H9 (cell line): ENCODE data around the gene OLIG2. TPM values are rescaled to one million over a fixed set of nuclear protein-coding genes. Genes with fewer than 3 reads are reported as not detected.

Experiments used
- DNase-seq: peaks from one replicate; pipeline ENCODE4 v3.0.0-alpha.2; 2017
- H2AFZ ChIP-seq: one replicate; pipeline ENCODE4 v1.6.1; 2013; ENCODE audit warnings: mild to moderate bottlenecking, low read length, control low read depth, moderate library complexity
- H2AK5ac ChIP-seq: 2 replicates; pipeline ENCODE4 v1.6.1; 2013; ENCODE audit warnings: low read length, control low read depth, mixed read lengths; ENCODE audit not compliant: insufficient read length
- H2BK120ac ChIP-seq: one replicate; pipeline ENCODE4 v1.6.1; 2013; ENCODE audit warnings: low read depth, mild to moderate bottlenecking, low read length, control low read depth, inconsistent platforms; ENCODE audit not compliant: poor library complexity, severe bottlenecking
- H2BK12ac ChIP-seq: 2 replicates; pipeline ENCODE4 v1.6.1; 2013; ENCODE audit warnings: low read length, control low read depth, mixed read lengths, low read depth; ENCODE audit not compliant: insufficient read length
- H2BK15ac ChIP-seq: 2 replicates; pipeline ENCODE4 v1.6.1; 2013; ENCODE audit warnings: low read depth, low read length, control low read depth
- H2BK20ac ChIP-seq: one replicate; pipeline ENCODE4 v1.6.1; 2013; ENCODE audit warnings: low read depth, mild to moderate bottlenecking, low read length, control low read depth, inconsistent platforms; ENCODE audit not compliant: poor library complexity, severe bottlenecking
- H2BK5ac ChIP-seq: 2 replicates; pipeline ENCODE4 v1.6.1; 2013; ENCODE audit warnings: low read length, control low read depth, mixed read lengths; ENCODE audit not compliant: insufficient read length
- H3K14ac ChIP-seq: 2 replicates; pipeline ENCODE4 v1.6.1; 2013; ENCODE audit warnings: low read length, control low read depth; ENCODE audit not compliant: insufficient read depth
- H3K18ac ChIP-seq: 2 replicates; pipeline ENCODE4 v1.6.1; 2013; ENCODE audit warnings: low read depth, mild to moderate bottlenecking, mixed read lengths, low read length, control low read depth; ENCODE audit not compliant: insufficient read length
- H3K23ac ChIP-seq: 2 replicates; pipeline ENCODE4 v1.6.1; 2013; ENCODE audit warnings: low read length, control low read depth, mixed read lengths, low read depth; ENCODE audit not compliant: insufficient read length
- H3K23me2 ChIP-seq: 2 replicates; pipeline ENCODE4 v1.6.1; 2013; ENCODE audit warnings: low read depth, mild to moderate bottlenecking, mixed read lengths, low read length, control low read depth; ENCODE audit not compliant: insufficient read length, poor library complexity, severe bottlenecking
- H3K27ac ChIP-seq: 2 replicates; pipeline ENCODE4 v1.5.1; 2013; ENCODE audit warnings: low read length, control low read depth, mixed read lengths, low read depth; ENCODE audit not compliant: insufficient read length
- H3K27me3 ChIP-seq: 2 replicates; pipeline ENCODE4 v1.6.1; 2013; ENCODE audit warnings: low read length, control low read depth, inconsistent platforms; ENCODE audit not compliant: insufficient read depth
- H3K4ac ChIP-seq: 2 replicates; pipeline ENCODE4 v1.6.1; 2013; ENCODE audit warnings: low read depth, mild to moderate bottlenecking, control low read depth, inconsistent platforms, low read length, moderate library complexity
- H3K4me1 ChIP-seq: 2 replicates; pipeline ENCODE4 v1.6.1; 2013; ENCODE audit warnings: low read length, control low read depth, inconsistent platforms; ENCODE audit not compliant: insufficient read depth
- H3K4me2 ChIP-seq: 2 replicates; pipeline ENCODE4 v1.6.1; 2013; ENCODE audit warnings: low read length, control low read depth, mixed read lengths; ENCODE audit not compliant: insufficient read length, insufficient read depth
- H3K56ac ChIP-seq: 2 replicates; pipeline ENCODE4 v1.6.1; 2013; ENCODE audit warnings: low read depth, mild to moderate bottlenecking, mixed read lengths, low read length, control low read depth; ENCODE audit not compliant: insufficient read length
- H3K79me1 ChIP-seq: 2 replicates; pipeline ENCODE4 v1.6.1; 2013; ENCODE audit warnings: low read depth, mild to moderate bottlenecking, moderate library complexity, low read length, control low read depth, inconsistent platforms; ENCODE audit not compliant: insufficient read depth, poor library complexity, severe bottlenecking
- H3K79me2 ChIP-seq: 2 replicates; pipeline ENCODE4 v1.6.1; 2013; ENCODE audit warnings: low read length, control low read depth, inconsistent platforms; ENCODE audit not compliant: insufficient read depth
- H3K9ac ChIP-seq: 2 replicates; pipeline ENCODE4 v1.6.1; 2013; ENCODE audit warnings: low read length, control low read depth, mixed read lengths; ENCODE audit not compliant: insufficient read length; ENCODE audit errors: extremely low read depth
- H3K9me3 ChIP-seq: one replicate; pipeline ENCODE4 v1.6.1; 2013; ENCODE audit warnings: low read depth, low read length, inconsistent platforms; ENCODE audit not compliant: control insufficient read depth
- H3T11ph ChIP-seq: one replicate; pipeline ENCODE4 v1.6.1; 2013; ENCODE audit warnings: mild to moderate bottlenecking, low read length, control low read depth, inconsistent platforms
- H4K20me1 ChIP-seq: one replicate; pipeline ENCODE4 v1.6.1; 2013; ENCODE audit not compliant: control insufficient read depth, insufficient read length, insufficient read depth
- H4K5ac ChIP-seq: 2 replicates; pipeline ENCODE4 v1.6.1; 2013; ENCODE audit warnings: low read depth, mild to moderate bottlenecking, mixed read lengths, low read length, control low read depth; ENCODE audit not compliant: insufficient read length
- H4K8ac ChIP-seq: replicated peaks from 2 replicates; pipeline ENCODE4 v1.6.1; 2013; ENCODE audit warnings: low read length, control low read depth, mixed read lengths, low read depth; ENCODE audit not compliant: insufficient read length
- H4K91ac ChIP-seq: 2 replicates; pipeline ENCODE4 v1.6.1; 2013; ENCODE audit warnings: low read depth, mild to moderate bottlenecking, moderate library complexity, mixed read lengths, low read length, control low read depth; ENCODE audit not compliant: insufficient read length
- H3K27ac Mint-ChIP-seq, 3 experiments: 2 replicates in 2 of 3; 3 replicates in 1 of 3; pipeline ENCODE4 v1.8.0; 2020 to 2021; ENCODE audit warnings: mixed read lengths in 3 of 3, mild to moderate bottlenecking in 1 of 3, moderate library complexity in 1 of 3
- H3K27me3 Mint-ChIP-seq: 2 replicates; pipeline ENCODE4 v1.8.0; 2021; ENCODE audit warnings: low read depth, mild to moderate bottlenecking, moderate library complexity, mixed read lengths
- H3K36me3 Mint-ChIP-seq, 3 experiments: 2 replicates in 2 of 3; 3 replicates in 1 of 3; pipeline ENCODE4 v1.8.0; 2020 to 2021; ENCODE audit warnings: low read depth in 3 of 3, mixed read lengths in 3 of 3; ENCODE audit not compliant: insufficient read depth in 1 of 3
- H3K4me1 Mint-ChIP-seq, 2 experiments: 2 replicates each; pipeline ENCODE4 v1.8.0; 2020; ENCODE audit warnings: mixed read lengths in 2 of 2
- H3K4me3 Mint-ChIP-seq, 2 experiments: 2 replicates in 1 of 2; 3 replicates in 1 of 2; pipeline ENCODE4 v1.8.0; 2020 to 2021; ENCODE audit warnings: mild to moderate bottlenecking in 2 of 2, mixed read lengths in 2 of 2, moderate library complexity in 1 of 2
- H3K9me3 Mint-ChIP-seq, 2 experiments: 2 replicates in 1 of 2; 3 replicates in 1 of 2; pipeline ENCODE4 v1.8.0; 2020; ENCODE audit warnings: mild to moderate bottlenecking in 2 of 2, mixed read lengths in 2 of 2, moderate library complexity in 1 of 2
- CTCF ChIP-seq: fragments of 200-600 bp; sonication (generic); conservative IDR thresholded peaks from 3 replicates; pipeline ENCODE4 v1.8.0; 2021; ENCODE audit warnings: antibody characterized with exemption, mild to moderate bottlenecking
- WGBS: extraction: QIAGEN DNeasy Blood & Tissue Kit; methylation state at CpG from one replicate; pipeline ENCODE4 v1.1.7; 2013; ENCODE audit warnings: missing lambda C conversion rate, low lambda C conversion rate, mixed read lengths; ENCODE audit not compliant: insufficient read length; ENCODE audit errors: extremely low coverage; 5-methylcytosine and 5-hydroxymethylcytosine counted together
- total RNA-seq: library from RNA; stranded (reverse); gene quantifications from 2 replicates; pipeline ENCODE4 v1.2.1, GENCODE V29; 2021

OLIG2 gene
- total RNA-seq, 1 experiment from 2014 or later: 1.4 TPM

- no CpG with 5 or more reads among the region's 17 CpGs for WGBS
- Histone ChIP-seq H3K23me2 (peaks cover 8% of the 10 kb centered on the region), H3K23ac (no peak overlapping the region), H2BK12ac (no peak overlapping the region), H3K27ac (no peak overlapping the region), H3K4me2 (peak overlapping the region; percentile 47), H2BK5ac (no peak overlapping the region), H3K18ac (no peak overlapping the region), H4K20me1 (no peaks in the 10 kb centered on the region), H3K9me3 (no peaks in the 10 kb centered on the region), H3T11ph (no peak overlapping the region), H3K27me3 (peaks cover 63% of the 10 kb centered on the region), H3K14ac (no peak overlapping the region), H3K4me1 (no peaks in the 10 kb centered on the region), H2BK15ac (no peak overlapping the region), H4K5ac (no peak overlapping the region), H2AFZ (no peak overlapping the region), H4K91ac (no peak overlapping the region), H3K56ac (no peak overlapping the region), H3K79me2 (no peaks in the 10 kb centered on the region), H3K79me1 (no peaks in the 10 kb centered on the region), H3K9ac (no peak overlapping the region), H3K4ac (no peak overlapping the region), H2BK20ac (no peak overlapping the region), H2BK120ac (no peak overlapping the region), H4K8ac (no peak overlapping the region), H2AK5ac (no peak overlapping the region)
- peaks cover 2 to 5% of the 10 kb centered on the region in 2 experiments; a peak in 3 of 5 replicates for H3K9me3 Mint-ChIP-seq
- H3K36me3 Mint-ChIP-seq: no peaks in the 10 kb centered on the region; a peak in 2 of 7 replicates
- H3K4me3 Mint-ChIP-seq: peak overlapping the region; percentile 47 to 74
- no peak for TF ChIP-seq CTCF
- DNase-seq: no peak
- no peak overlapping the region for H3K27ac Mint-ChIP-seq
- H3K27me3 Mint-ChIP-seq: peaks cover 100% of the 10 kb centered on the region
- H3K4me1 Mint-ChIP-seq: peaks cover 18 to 38% of the 10 kb centered on the region in 2 experiments
Observed at GRCh38 chr21:33019516-33019884, 6.2 kb upstream of the OLIG2 start.
